ENCODE measurements around the gene PPP1R3D.
"Not testable (repeated sequence)": the region's sequence is repeated elsewhere in the genome, so short reads cannot be mapped to it uniquely, and the experiment has no call there.

PPP1R3D gene

GRCh38 chr20:59912609-59913008 lies 27.5 kb downstream of the PPP1R3D start:
- no peak for DNase-seq

DNA sequence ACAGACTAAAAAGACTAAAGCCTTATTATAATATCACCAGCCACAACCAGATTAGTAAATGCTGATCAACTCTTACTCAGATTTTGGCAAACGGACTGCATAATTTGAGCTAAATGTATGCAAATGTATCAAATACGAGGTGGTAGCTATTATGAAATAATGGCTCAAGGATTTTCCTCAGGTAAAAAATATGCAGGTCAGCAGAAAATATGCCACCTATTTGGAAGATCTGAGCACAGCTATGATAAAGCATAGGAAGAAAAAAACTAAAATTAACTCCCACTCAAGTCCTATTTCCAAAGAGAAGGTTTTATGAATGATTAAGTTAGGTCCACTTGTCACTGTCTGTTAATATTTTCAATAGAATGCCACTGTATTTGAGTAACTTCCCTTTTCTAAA lies 29.1 kb downstream of the PPP1R3D start:
- no peak for DNase-seq

- DNase-seq, result no peak
These were observed 31.2 kb downstream of the PPP1R3D start for GRCh38 chr20:59908855-59909254.

DNA sequence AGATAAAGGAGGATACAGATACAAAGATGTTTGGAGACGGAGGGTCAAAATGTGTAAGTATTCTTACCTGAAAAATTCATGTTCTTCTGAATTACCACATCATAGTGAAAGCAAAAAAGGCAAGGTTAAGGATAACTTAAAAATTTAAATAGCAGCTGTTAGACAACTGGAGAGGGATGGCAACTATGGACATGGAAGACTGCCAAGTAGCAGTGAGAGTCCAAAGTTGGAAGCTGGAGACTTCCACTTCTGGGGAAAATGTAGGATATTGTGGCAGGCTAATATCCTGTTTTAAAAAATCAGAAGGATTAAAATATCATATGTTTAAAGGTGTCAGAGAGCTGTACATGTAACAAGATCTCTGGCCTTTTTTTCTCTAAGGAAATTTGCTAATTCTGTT lies 36.5 kb downstream of the PPP1R3D start:
- DNase-seq, result no peak

DNA sequence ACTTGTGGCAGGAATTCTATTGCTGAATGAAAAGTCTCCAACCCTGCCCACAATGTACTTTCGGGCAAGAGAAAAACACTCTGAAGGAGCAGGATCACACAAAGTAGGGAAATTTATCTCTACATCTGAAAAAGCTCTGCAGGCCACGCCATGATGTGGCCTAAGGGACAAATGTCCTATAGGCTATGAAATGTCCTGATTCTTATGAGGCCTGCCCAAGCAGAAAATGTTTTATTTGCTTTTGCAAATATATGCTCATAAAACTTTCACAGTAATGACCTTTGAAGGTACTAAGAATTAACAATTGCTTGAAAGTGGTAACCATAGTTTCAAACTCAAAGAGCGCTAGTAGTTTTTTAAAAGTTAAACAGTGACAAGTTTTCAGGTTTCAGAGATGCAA lies 37.6 kb downstream of the PPP1R3D start:
- no peak for DNase-seq

DNA sequence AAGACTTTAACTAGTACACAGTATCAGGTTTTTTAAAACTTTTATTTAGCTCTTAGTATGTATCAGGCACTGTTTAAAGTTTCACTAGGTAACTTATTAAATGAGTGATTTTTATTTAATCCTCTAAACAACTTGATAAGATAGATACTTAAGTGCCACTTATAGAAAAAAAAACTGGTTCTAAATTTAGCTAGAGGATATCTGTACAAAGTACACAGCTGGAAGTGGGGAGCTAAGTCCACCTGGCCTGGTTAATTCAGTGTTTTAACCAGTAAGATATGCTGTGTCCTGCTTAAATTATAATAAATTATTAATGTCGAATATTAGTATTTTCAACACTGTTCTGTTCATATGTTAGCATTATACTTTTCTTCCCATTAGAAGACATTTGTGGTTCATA lies 44.2 kb downstream of the PPP1R3D start:
- DNase-seq, result no peak

- no peak for DNase-seq
These were observed 48.5 kb downstream of the PPP1R3D start for GRCh38 chr20:59891581-59891980.

- not testable (repeated sequence) for DNase-seq
These were observed 50.1 kb downstream of the PPP1R3D start for GRCh38 chr20:59890035-59890434.

DNA sequence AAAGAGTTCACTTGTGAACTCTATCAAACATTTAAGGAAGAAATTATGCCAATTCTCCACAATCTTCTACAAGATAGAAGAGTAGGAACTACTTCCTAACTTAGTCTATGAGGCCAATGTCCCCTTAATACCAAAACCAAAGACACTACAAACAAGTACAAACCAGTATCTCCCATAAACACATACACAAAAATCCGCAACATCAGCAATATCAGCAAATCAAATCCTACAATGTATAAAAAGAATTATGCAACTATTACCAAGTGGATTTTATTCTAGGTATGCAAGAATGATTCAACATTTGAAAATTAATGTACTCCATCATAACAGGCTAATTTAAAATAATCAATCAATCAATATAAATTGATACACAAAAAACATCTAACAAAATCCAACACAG lies 52.1 kb downstream of the PPP1R3D start:
- DNase-seq, result no peak

Data from activated CD8-positive, alpha-beta memory T cell treated with anti-CD3 and anti-CD28 coated beads, Interleukin-2, amount 50 U/mL, for 4 hours (primary cell).